ENCODE measurements around the gene FAH. TPM values are rescaled to one million over a fixed set of nuclear protein-coding genes. Genes with fewer than 3 reads are reported as not detected.

FAH gene
- total RNA-seq, 1 experiment from 2014 or later: 21.5 TPM

DNA sequence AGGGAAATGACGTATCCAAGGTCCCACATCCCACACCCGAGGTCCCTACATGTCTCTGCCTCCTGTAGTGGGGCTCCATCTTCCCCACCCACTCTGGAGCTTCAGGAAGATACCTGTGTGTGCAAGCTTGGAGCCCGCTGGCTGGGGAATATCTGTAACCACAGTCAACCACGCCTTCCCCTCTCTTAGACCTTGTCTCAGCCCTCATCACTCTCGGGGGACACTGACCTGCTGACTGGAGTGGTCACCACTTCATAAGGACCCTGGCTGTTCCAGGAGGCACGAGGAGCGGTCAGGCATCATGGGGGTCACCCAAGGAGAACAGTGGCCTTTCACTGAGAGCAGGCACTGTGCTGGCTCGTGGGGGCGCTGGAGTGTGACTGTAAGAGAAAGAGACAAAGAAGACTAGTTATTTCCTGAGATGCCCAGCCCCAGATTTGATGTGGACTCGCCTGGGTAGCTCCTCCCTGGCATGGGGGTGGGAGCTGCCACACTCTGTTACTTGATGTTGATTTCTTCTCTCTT, 50.6 kb downstream of the FAH start:
- H2BK12ac ChIP-seq (ENCODE audit: insufficient read length, low read depth, low read length): no peak overlapping the region
- H2BK120ac ChIP-seq (ENCODE audit: low read depth, low read length, poor library complexity, severe bottlenecking): no peak overlapping the region
- Mint-ChIP-seq H3K4me1 (peaks cover 35 to 38% of the 10 kb centered on the region in 2 experiments), H3K27me3 (ENCODE audit: low read depth) (peaks cover 1% of the 10 kb centered on the region), H3K4me3 (no peak overlapping the region), H3K36me3 (ENCODE audit: insufficient read depth in 1 of 3, low read depth in 3 of 3) (no peaks in the 10 kb centered on the region; a peak in 1 of 7 replicates), H3K27ac (no peak overlapping the region), H3K9me3 (no peaks in the 10 kb centered on the region)
- H3K4me2 ChIP-seq (ENCODE audit: insufficient read depth, insufficient read length, low read length): no peak overlapping the region
- H3T11ph ChIP-seq (ENCODE audit: low read length): no peak overlapping the region
- no peak overlapping the region for H2AK5ac ChIP-seq (ENCODE audit: insufficient read length, low read length)
- H3K79me1 ChIP-seq (ENCODE audit: insufficient read depth, low read depth, low read length, poor library complexity, severe bottlenecking): no peaks in the 10 kb centered on the region
- H4K91ac ChIP-seq (ENCODE audit: insufficient read length, low read depth, low read length): no peak overlapping the region
- H3K23me2 ChIP-seq (ENCODE audit: insufficient read length, low read depth, low read length, poor library complexity, severe bottlenecking): peaks cover 2% of the 10 kb centered on the region
- H4K5ac ChIP-seq (ENCODE audit: insufficient read length, low read depth, low read length): no peak overlapping the region
- no peak overlapping the region for H2BK20ac ChIP-seq (ENCODE audit: low read depth, low read length, poor library complexity, severe bottlenecking)
- H3K18ac ChIP-seq (ENCODE audit: insufficient read length, low read depth, low read length): no peak overlapping the region
- H2BK15ac ChIP-seq (ENCODE audit: low read depth, low read length): no peak overlapping the region
- H2AFZ ChIP-seq (ENCODE audit: low read length): no peak overlapping the region
- no peaks in the 10 kb centered on the region for H4K20me1 ChIP-seq (ENCODE audit: control insufficient read depth, insufficient read depth, insufficient read length)
- WGBS (ENCODE audit: extremely low coverage, insufficient read length, low lambda C conversion rate): no CpG with 5 or more reads among the region's 10 CpGs
- H3K4me1 ChIP-seq (ENCODE audit: insufficient read depth, low read length): peaks cover 6% of the 10 kb centered on the region; the same call in 1 of the 2 replicates
- H4K8ac ChIP-seq (replicated peaks; ENCODE audit: insufficient read length, low read depth, low read length): no peak overlapping the region
- peak; percentile 49 for DNase-seq
- H3K79me2 ChIP-seq (ENCODE audit: insufficient read depth, low read length): no peaks in the 10 kb centered on the region
- H3K9me3 ChIP-seq (ENCODE audit: control insufficient read depth, low read depth, low read length): no peaks in the 10 kb centered on the region
- H3K27me3 ChIP-seq (ENCODE audit: insufficient read depth, low read length): no peaks in the 10 kb centered on the region
- H3K4ac ChIP-seq (ENCODE audit: low read depth, low read length): no peak overlapping the region
- no peak overlapping the region for H3K27ac ChIP-seq (ENCODE audit: insufficient read length, low read depth, low read length)
- no peak overlapping the region for H3K23ac ChIP-seq (ENCODE audit: insufficient read length, low read depth, low read length)
- TF ChIP-seq, protein P1, sequence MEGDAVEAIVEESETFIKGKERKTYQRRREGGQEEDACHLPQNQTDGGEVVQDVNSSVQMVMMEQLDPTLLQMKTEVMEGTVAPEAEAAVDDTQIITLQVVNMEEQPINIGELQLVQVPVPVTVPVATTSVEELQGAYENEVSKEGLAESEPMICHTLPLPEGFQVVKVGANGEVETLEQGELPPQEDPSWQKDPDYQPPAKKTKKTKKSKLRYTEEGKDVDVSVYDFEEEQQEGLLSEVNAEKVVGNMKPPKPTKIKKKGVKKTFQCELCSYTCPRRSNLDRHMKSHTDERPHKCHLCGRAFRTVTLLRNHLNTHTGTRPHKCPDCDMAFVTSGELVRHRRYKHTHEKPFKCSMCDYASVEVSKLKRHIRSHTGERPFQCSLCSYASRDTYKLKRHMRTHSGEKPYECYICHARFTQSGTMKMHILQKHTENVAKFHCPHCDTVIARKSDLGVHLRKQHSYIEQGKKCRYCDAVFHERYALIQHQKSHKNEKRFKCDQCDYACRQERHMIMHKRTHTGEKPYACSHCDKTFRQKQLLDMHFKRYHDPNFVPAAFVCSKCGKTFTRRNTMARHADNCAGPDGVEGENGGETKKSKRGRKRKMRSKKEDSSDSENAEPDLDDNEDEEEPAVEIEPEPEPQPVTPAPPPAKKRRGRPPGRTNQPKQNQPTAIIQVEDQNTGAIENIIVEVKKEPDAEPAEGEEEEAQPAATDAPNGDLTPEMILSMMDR (conservative IDR thresholded peaks at IDR 0.05): peak; percentile 33; the same call in 2 of the 3 replicates
- H3K14ac ChIP-seq (ENCODE audit: insufficient read depth, low read length): no peak overlapping the region; the same call in 1 of the 2 replicates
- no peak overlapping the region for H3K9ac ChIP-seq (ENCODE audit: extremely low read depth, insufficient read length, low read length)
- H2BK5ac ChIP-seq (ENCODE audit: insufficient read length, low read length): no peak overlapping the region
- no peak overlapping the region for H3K56ac ChIP-seq (ENCODE audit: insufficient read length, low read depth, low read length)

All from H9 (cell line).